PC-3 (cell line): ENCODE measurements around the gene FOXN3. TPM values are rescaled to one million over a fixed set of nuclear protein-coding genes. Genes with fewer than 3 reads are reported as not detected.

Experiments used
- ATAC-seq: fragments of 200-7000 bp; cut with Tn5 transposase; 2 replicates; pipeline ENCODE4 v1.9.1; 2020; ENCODE audit warnings: mild to moderate bottlenecking, moderate library complexity
- BruUV-seq: library from RNA; stranded (reverse); fragments of 400-500 nt; replicated peaks from 2 replicates; lab custom pipeline; 2021; lab: Mats Ljungman, UMichigan
- CTCF ChIA-PET: fragments of 300-600 bp; sonication (Branson Sonifier 250); formaldehyde crosslinking; loops from one replicate; lab custom pipeline; 2022; ENCODE audit warnings: antibody characterized with exemption; lab: Charles Lee
- POLR2A ChIA-PET: fragments of 300-600 bp; sonication (Branson Sonifier 250); formaldehyde crosslinking; loops from one replicate; lab custom pipeline; 2022; ENCODE audit warnings: antibody characterized with exemption; ENCODE audit not compliant: unreplicated experiment; lab: Charles Lee
- DNase-seq: peaks from one replicate; pipeline ENCODE4 v3.0.0-alpha.2; 2015
- H2AFZ ChIP-seq: fragments of 300-600 bp; sonication (generic); 2 replicates; pipeline ENCODE4 v1.6.0; 2016; ENCODE audit warnings: antibody characterized with exemption, low read length
- H3F3A ChIP-seq: fragments of 300-600 bp; sonication (generic); one replicate; pipeline ENCODE4 v1.6.0; 2017; ENCODE audit warnings: antibody characterized with exemption, low read length, control low read depth, mild to moderate bottlenecking; ENCODE audit not compliant: unreplicated experiment
- H3K27ac ChIP-seq: fragments of 300-600 bp; sonication (generic); 2 replicates; pipeline ENCODE4 v1.5.1; 2016; ENCODE audit warnings: mild to moderate bottlenecking, low read length
- H3K27me3 ChIP-seq: fragments of 300-600 bp; sonication (generic); 2 replicates; pipeline ENCODE4 v1.6.1; 2016; ENCODE audit warnings: low read length, mixed read lengths
- H3K36me3 ChIP-seq: fragments of 300-600 bp; sonication (generic); 2 replicates; pipeline ENCODE4 v1.6.1; 2016; ENCODE audit warnings: low read depth, mixed run types, low read length, mixed read lengths
- H3K4me1 ChIP-seq: fragments of 300-600 bp; sonication (generic); 2 replicates; pipeline ENCODE4 v1.5.1; 2016; ENCODE audit warnings: low read length; ENCODE audit not compliant: insufficient read depth
- H3K4me2 ChIP-seq: fragments of 300-600 bp; sonication (generic); 2 replicates; pipeline ENCODE4 v1.6.0; 2016; ENCODE audit warnings: low read length
- H3K4me3 ChIP-seq: fragments of 300-600 bp; sonication (generic); 2 replicates; pipeline ENCODE4 v1.5.1; 2016; ENCODE audit warnings: mild to moderate bottlenecking, low read length, mixed read lengths
- H3K79me2 ChIP-seq: fragments of 300-600 bp; sonication (generic); 2 replicates; pipeline ENCODE4 v1.6.1; 2017; ENCODE audit warnings: low read length, mixed read lengths
- H3K9ac ChIP-seq: fragments of 300-600 bp; sonication (generic); 2 replicates; pipeline ENCODE4 v1.6.0; 2016; ENCODE audit warnings: mild to moderate bottlenecking, low read length
- H3K9me2 ChIP-seq: fragments of 300-600 bp; sonication (generic); replicated peaks from 2 replicates; pipeline ENCODE4 v1.6.1; 2016; ENCODE audit warnings: mixed run types, low read length, mixed read lengths
- H3K9me3 ChIP-seq: fragments of 300-600 bp; sonication (generic); 2 replicates; pipeline ENCODE4 v1.6.1; 2016; ENCODE audit warnings: low read length, mixed read lengths
- H4K20me1 ChIP-seq: fragments of 300-600 bp; sonication (generic); 2 replicates; pipeline ENCODE4 v1.6.1; 2016; ENCODE audit warnings: low read length, mixed read lengths
- CTCF ChIP-seq: fragments of 300-600 bp; sonication (generic); conservative IDR thresholded peaks from 2 replicates; pipeline ENCODE4 v1.5.1; 2017; ENCODE audit warnings: antibody characterized with exemption, low read depth, mild to moderate bottlenecking, low read length
- EZH2 ChIP-seq: fragments of 300-600 bp; sonication (generic); IDR thresholded peaks from one replicate; pipeline ENCODE4 v1.6.1; 2017; ENCODE audit warnings: antibody characterized with exemption, mild to moderate bottlenecking, low read length; ENCODE audit not compliant: unreplicated experiment
- EZH2phosphoT487 ChIP-seq: fragments of 300-600 bp; sonication (generic); IDR thresholded peaks from 2 replicates; pipeline ENCODE4 v1.6.1; 2018; ENCODE audit warnings: mild to moderate bottlenecking, antibody characterized with exemption, low read length, borderline replicate concordance
- intact Hi-C: fragments of 100-400 bp; cut with micrococcal nuclease; formaldehyde crosslinking; loops from 2 replicates; pipeline ENCODE4 v1.9.0; 2023
- total RNA-seq: library from RNA; depleted of rRNA; stranded (reverse); fragments of >200 nt; gene quantifications from 2 replicates; pipeline ENCODE4 v1.2.3, GENCODE V29; 2014

Gene FOXN3
- total RNA-seq, 1 experiment from 2014 or later, result 13.3 TPM

- Histone ChIP-seq H4K20me1 (no peaks in the 10 kb centered on the region), H3K36me3 (no peaks in the 10 kb centered on the region), H3K9me3 (no peaks in the 10 kb centered on the region), H3K9me2 (no peaks in the 10 kb centered on the region), H3K27ac (peak overlapping the region; percentile 21), H2AFZ (no peak overlapping the region), H3K4me1 (peaks cover 14% of the 10 kb centered on the region; the same call in 1 of the 2 replicates), H3F3A (no peaks in the 10 kb centered on the region), H3K9ac (no peak overlapping the region), H3K79me2 (no peaks in the 10 kb centered on the region), H3K4me2 (peak overlapping the region; percentile 9; the same call in 1 of the 2 replicates), H3K4me3 (no peak overlapping the region), H3K27me3 (no peaks in the 10 kb centered on the region)
- TF ChIP-seq EZH2, result no peak
- TF ChIP-seq EZH2phosphoT487, result no peak
- TF ChIP-seq CTCF, result no peak
- no TSS peak for BruUV-seq
- CTCF ChIA-PET, result interaction anchor here (0.6 kb wide), 1 partner anchor 423 kb away, joined by 3 read pairs; no protein-coding TSS in a partner anchor
- ATAC-seq (peak; percentile 58), DNase-seq (peak; percentile 40)
- intact Hi-C loops, result no loop called here
- POLR2A ChIA-PET, result no interaction called here
Observed at GRCh38 chr14:89443042-89443629, 26.1 kb upstream of the FOXN3 start.

GRCh38 chr14:89442280-89442679, 25.2 kb upstream of the FOXN3 start:
- no peak for TF ChIP-seq EZH2phosphoT487
- no peak for TF ChIP-seq EZH2
- TF ChIP-seq CTCF, result no peak
- CTCF ChIA-PET, result no interaction called here
- Histone ChIP-seq H3K27me3 (no peaks in the 10 kb centered on the region), H3K27ac (no peak overlapping the region), H3K4me3 (no peak overlapping the region), H3F3A (no peaks in the 10 kb centered on the region), H4K20me1 (no peaks in the 10 kb centered on the region), H3K4me2 (no peak overlapping the region), H3K36me3 (no peaks in the 10 kb centered on the region), H3K79me2 (no peaks in the 10 kb centered on the region), H3K4me1 (peaks cover 16% of the 10 kb centered on the region; the same call in 1 of the 2 replicates), H3K9me2 (no peaks in the 10 kb centered on the region), H2AFZ (no peak overlapping the region), H3K9me3 (no peaks in the 10 kb centered on the region), H3K9ac (no peak overlapping the region)
- BruUV-seq, result no TSS peak
- DNase-seq, result no peak
- no peak for ATAC-seq
- POLR2A ChIA-PET, result no interaction called here
- intact Hi-C loops, result no loop called here
